Inflammatory macrophage treated with lipopolysaccharide for 4 hours (primary cell): ENCODE data around the gene ACOT12.

Experiments used
- DNase-seq: peaks from one replicate; pipeline ENCODE4 v3.0.0-alpha.2; 2020

Gene ACOT12

DNA sequence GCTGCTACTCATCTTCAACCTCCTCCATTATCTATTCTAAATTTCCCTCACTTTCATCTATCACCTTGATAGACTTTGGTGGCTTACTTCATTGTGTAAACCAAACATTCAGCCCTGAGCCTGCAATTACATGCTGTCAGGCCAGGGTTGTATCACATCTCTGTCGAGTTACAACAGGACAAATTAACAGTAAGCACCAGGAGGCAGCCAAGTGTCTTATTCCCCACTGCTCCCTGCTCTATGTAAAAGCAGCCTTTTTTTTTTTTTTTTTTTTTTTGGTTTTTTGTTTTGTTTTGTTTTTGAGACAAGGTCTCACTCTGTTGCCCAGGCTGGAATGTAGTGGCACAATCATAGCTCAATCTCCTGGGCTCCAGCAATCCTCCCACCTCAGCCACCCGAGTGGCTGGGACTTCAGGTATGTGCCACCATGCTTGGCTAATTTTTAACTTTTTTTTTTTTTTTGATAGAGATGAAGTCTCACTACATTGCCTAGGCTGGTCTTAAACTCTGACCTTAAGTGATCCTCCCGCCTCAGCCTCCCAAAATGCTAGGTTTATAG, 107.8 kb downstream of the ACOT12 start:
- DNase-seq, result no peak

DNA sequence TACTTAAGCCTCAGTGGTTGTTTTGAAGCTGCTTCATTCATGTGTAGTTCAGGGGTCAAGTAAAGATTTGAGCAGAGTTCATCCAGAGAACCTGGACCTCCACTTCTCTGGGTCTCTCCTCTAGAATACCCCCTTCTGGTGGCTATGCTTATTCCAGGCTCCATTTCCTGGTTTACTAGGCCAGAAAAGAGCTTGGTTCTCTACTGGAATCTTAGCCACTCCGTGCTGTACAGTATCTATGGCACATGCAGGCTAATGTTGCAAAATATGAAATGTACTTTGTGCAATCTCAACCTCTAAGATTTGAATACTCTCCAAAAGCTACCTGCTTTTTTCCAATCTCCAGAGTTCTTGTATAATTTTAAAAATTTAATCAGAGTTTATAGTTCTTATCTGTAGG, 110.0 kb downstream of the ACOT12 start:
- no peak for DNase-seq
